ENCODE data around the gene CAMK4.
"Not testable (repeated sequence)": the region's sequence is repeated elsewhere in the genome, so short reads cannot be mapped to it uniquely, and the experiment has no call there.

- not testable (repeated sequence) for TF ChIP-seq CTCF, POLR2A (IDR thresholded peaks at IDR 0.05)
Measured at GRCh38 chr5:111358726-111359125, 134.5 kb downstream of the CAMK4 start.

All from tibial nerve (tissue), 3 donors.